CD4-positive, CD25-positive, alpha-beta regulatory T cell (primary cell): ENCODE measurements around the gene ME1. TPM values are rescaled to one million over a fixed set of nuclear protein-coding genes. Genes with fewer than 3 reads are reported as not detected.
"Not testable (repeated sequence)": the region's sequence is repeated elsewhere in the genome, so short reads cannot be mapped to it uniquely, and the experiment has no call there.

Experiments used
- ATAC-seq, 2 donors: fragments of 150-1000 bp; cut with Tn5 transposase; one replicate each; pipeline ENCODE4 v1.10.0; 2021; ENCODE audit warnings: low read depth in 2 of 2, moderate number of reproducible peaks in 2 of 2, moderate library complexity in 1 of 2
- DNase-seq, 3 donors: peaks; one replicate each; pipeline versions ENCODE4 v3.0.0 to v3.0.0-alpha.2; 2012 to 2022; ENCODE audit warnings: mixed read lengths in 1 of 3
- H3K27ac ChIP-seq: one replicate; pipeline ENCODE4 v1.7.0; 2013; ENCODE audit warnings: mild to moderate bottlenecking, low read length; ENCODE audit not compliant: insufficient read depth, poor library complexity, severe bottlenecking
- H3K27me3 ChIP-seq: one replicate; pipeline ENCODE4 v1.7.0; 2013; ENCODE audit warnings: low read length; ENCODE audit not compliant: control insufficient read depth, insufficient read depth
- H3K36me3 ChIP-seq: one replicate; pipeline ENCODE4 v1.7.0; 2013; ENCODE audit warnings: mild to moderate bottlenecking, low read length, moderate library complexity; ENCODE audit not compliant: control insufficient read depth, insufficient read depth
- H3K4me1 ChIP-seq: 2 replicates; pipeline ENCODE4 v1.7.0; 2013; ENCODE audit warnings: mild to moderate bottlenecking, low read length; ENCODE audit not compliant: insufficient read depth, control insufficient read depth, poor library complexity, severe bottlenecking
- H3K4me3 ChIP-seq: one replicate; pipeline ENCODE4 v1.7.0; 2013; ENCODE audit warnings: low read depth, mild to moderate bottlenecking, low read length, moderate library complexity
- H3K9me3 ChIP-seq, 2 experiments: 1 replicate in 1 of 2; 2 replicates in 1 of 2; pipeline ENCODE4 v1.7.0; 2013; ENCODE audit warnings: low read length in 2 of 2, mild to moderate bottlenecking in 1 of 2, moderate library complexity in 1 of 2; ENCODE audit not compliant: control insufficient read depth in 2 of 2
- H3K27ac Mint-ChIP-seq, 3 donors: one replicate each; pipeline ENCODE4 v1.8.0; 2020 to 2022; ENCODE audit warnings: mild to moderate bottlenecking in 3 of 3, mixed read lengths in 3 of 3, moderate library complexity in 2 of 3
- H3K27me3 Mint-ChIP-seq: one replicate; pipeline ENCODE4 v1.8.0; 2022; ENCODE audit warnings: mild to moderate bottlenecking, mixed read lengths
- H3K36me3 Mint-ChIP-seq: one replicate; pipeline ENCODE4 v1.8.0; 2020; ENCODE audit warnings: mixed read lengths
- H3K4me1 Mint-ChIP-seq, 4 donors: one replicate each; pipeline ENCODE4 v1.8.0; 2020 to 2022; ENCODE audit warnings: mixed read lengths in 4 of 4, mild to moderate bottlenecking in 1 of 4
- H3K4me3 Mint-ChIP-seq, 4 donors: one replicate each; pipeline ENCODE4 v1.8.0; 2020 to 2022; ENCODE audit warnings: mild to moderate bottlenecking in 4 of 4, mixed read lengths in 4 of 4, moderate library complexity in 3 of 4
- H3K9me3 Mint-ChIP-seq, 7 donors: one replicate each; pipeline ENCODE4 v1.8.0; 2020 to 2022; ENCODE audit warnings: mixed read lengths in 7 of 7, mild to moderate bottlenecking in 3 of 7, moderate library complexity in 2 of 7
- polyA plus RNA-seq, 4 donors: library from polyadenylated mRNA; unstranded; fragments of 300-500 nt; fragmentation: Illumina TruSeq; gene quantifications; one replicate each; pipeline ENCODE4 v1.2.3, GENCODE V29; 2021
- total RNA-seq: library from RNA; stranded (reverse); gene quantifications from one replicate; pipeline ENCODE4 v1.2.3, GENCODE V29; 2022

The ME1 gene
- total and polyA plus RNA-seq, 5 donors from 2014 or later, result not detected

GRCh38 chr6:83308833-83309232 is 122.0 kb downstream of the ME1 start:
- Histone ChIP-seq H3K9me3 (no peaks in the 10 kb centered on the region), H3K4me3 (no peak overlapping the region), H3K36me3 (no peaks in the 10 kb centered on the region), H3K4me1 (no peaks in the 10 kb centered on the region), H3K27ac (no peak overlapping the region), H3K27me3 (no peaks in the 10 kb centered on the region)
- ATAC-seq (no peak), DNase-seq (no peak)
- no peak overlapping the region for H3K27ac Mint-ChIP-seq
- H3K36me3 Mint-ChIP-seq, result no peaks in the 10 kb centered on the region
- H3K27me3 Mint-ChIP-seq, result no peaks in the 10 kb centered on the region
- H3K9me3 Mint-ChIP-seq, result peaks cover 0 to 5% (median 0%) of the 10 kb centered on the region in 7 donors
- H3K4me3 Mint-ChIP-seq, result no peak overlapping the region
- no peaks in the 10 kb centered on the region for H3K4me1 Mint-ChIP-seq

DNA sequence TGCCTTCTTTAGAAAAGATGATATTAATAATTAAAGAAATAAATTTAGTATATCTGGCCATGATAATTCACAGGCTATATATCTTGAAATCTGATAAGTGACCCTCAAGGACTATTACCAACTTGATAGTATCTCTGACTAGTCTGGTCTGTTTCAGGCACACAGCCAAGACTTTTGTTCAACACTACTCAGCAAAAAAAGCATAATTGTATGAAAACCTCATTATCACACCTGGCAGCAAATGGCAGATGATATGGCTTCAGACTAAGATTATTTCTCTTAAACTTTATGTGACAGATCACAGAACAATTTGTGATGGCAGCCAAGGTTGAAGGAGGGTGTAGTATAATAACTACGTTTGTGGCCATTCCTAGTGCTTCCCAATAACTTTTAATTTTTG is 123.0 kb downstream of the ME1 start:
- Mint-ChIP-seq H3K27ac (no peak overlapping the region), H3K9me3 (peaks cover 0 to 5% (median 0%) of the 10 kb centered on the region in 7 donors), H3K27me3 (no peaks in the 10 kb centered on the region), H3K4me1 (peaks cover 0 to 1% (median 0%) of the 10 kb centered on the region in 4 donors), H3K36me3 (no peaks in the 10 kb centered on the region), H3K4me3 (no peak overlapping the region)
- Histone ChIP-seq H3K27ac (no peak overlapping the region), H3K4me3 (no peak overlapping the region), H3K9me3 (no peaks in the 10 kb centered on the region), H3K27me3 (no peaks in the 10 kb centered on the region), H3K4me1 (no peaks in the 10 kb centered on the region), H3K36me3 (no peaks in the 10 kb centered on the region)
- ATAC-seq (no peak), DNase-seq (no peak)

DNA sequence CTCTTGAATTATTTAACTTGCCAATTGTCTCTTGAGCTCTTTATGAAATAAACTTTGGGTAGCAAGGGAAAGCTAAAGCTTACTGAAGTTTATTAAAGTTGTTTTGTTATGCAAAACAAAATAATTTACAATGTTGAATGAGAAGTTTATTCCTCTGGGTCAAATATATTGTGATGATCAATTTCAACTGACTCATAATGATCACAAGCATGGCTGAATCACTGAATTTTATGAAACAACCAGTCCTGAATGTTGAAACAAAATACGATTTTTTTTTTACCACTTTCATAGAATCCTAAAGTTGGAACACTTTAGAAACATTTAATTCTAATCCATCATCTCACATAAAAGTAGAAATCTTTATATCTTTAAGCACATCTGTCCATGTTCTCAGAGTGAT is 127.4 kb downstream of the ME1 start:
- Histone ChIP-seq H3K36me3 (no peaks in the 10 kb centered on the region), H3K27ac (no peak overlapping the region), H3K4me1 (no peaks in the 10 kb centered on the region), H3K4me3 (no peak overlapping the region), H3K9me3 (no peaks in the 10 kb centered on the region), H3K27me3 (no peaks in the 10 kb centered on the region)
- no peak for ATAC-seq
- Mint-ChIP-seq H3K4me3 (no peak overlapping the region), H3K4me1 (peaks cover 0 to 4% (median 0%) of the 10 kb centered on the region in 4 donors), H3K27me3 (peaks cover 4% of the 10 kb centered on the region), H3K27ac (no peak overlapping the region), H3K9me3 (peaks cover 0 to 5% (median 2%) of the 10 kb centered on the region in 7 donors), H3K36me3 (no peaks in the 10 kb centered on the region)
- no peak for DNase-seq

GRCh38 chr6:83294676-83295075 is 136.2 kb downstream of the ME1 start:
- Mint-ChIP-seq H3K36me3 (no peaks in the 10 kb centered on the region), H3K4me3 (no peak overlapping the region), H3K27me3 (peaks cover 5% of the 10 kb centered on the region), H3K4me1 (no peaks in the 10 kb centered on the region), H3K27ac (no peak overlapping the region), H3K9me3 (peaks cover 0 to 9% (median 2%) of the 10 kb centered on the region in 7 donors)
- DNase-seq (no peak), ATAC-seq (no peak)
- Histone ChIP-seq H3K4me1 (no peaks in the 10 kb centered on the region), H3K27ac (no peak overlapping the region), H3K27me3 (no peaks in the 10 kb centered on the region), H3K4me3 (no peak overlapping the region), H3K9me3 (no peaks in the 10 kb centered on the region), H3K36me3 (no peaks in the 10 kb centered on the region)

DNA sequence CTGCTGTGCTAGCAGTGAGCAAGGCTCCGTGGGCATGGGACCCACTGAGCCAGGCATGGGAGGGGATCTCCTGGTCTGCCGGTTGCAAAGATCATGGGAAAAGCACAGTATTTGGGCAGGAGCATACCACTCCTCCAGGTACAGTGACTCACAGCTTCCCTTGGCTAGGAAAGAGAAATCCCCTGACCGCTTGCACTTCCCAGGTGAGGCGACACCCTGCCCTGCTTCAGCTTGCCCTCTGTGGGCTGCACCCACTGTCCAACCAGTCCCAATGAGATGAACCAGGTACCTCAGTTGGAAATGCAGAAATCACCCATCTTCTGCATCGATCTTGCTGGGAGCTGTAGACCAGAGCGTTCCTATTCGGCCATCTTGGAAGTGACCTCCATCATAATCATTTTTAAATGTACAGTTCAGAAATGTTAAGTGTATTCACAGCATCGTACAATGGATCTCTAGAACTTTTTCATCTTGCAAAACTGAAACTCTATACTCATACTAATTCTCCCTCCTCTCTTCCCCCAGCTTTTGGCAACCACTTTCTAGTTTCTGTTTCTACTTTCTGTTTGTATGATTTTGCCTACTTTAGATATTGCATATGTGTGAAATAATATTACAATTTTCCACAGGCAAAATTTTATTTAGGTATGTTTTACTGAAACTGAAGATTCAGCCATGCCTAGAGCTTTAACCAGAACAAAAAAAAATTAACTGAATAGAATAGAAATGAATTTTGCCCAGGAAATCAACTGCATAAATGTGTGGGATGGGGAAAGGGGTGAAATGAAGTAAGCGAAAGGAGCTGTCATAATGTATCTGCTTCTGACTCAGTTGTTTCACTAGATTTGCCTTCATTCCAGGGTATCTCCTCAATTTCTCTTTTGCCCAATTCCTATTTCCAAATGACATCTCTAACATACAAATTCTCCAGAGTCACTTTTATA is 137.7 kb downstream of the ME1 start:
- Mint-ChIP-seq H3K27ac (no peak overlapping the region), H3K4me1 (no peaks in the 10 kb centered on the region), H3K4me3 (no peak overlapping the region), H3K9me3 (peaks cover 0 to 16% (median 3%) of the 10 kb centered on the region in 7 donors), H3K36me3 (no peaks in the 10 kb centered on the region), H3K27me3 (peaks cover 5% of the 10 kb centered on the region)
- no peaks in the 10 kb centered on the region for H3K4me1 ChIP-seq
- H3K4me3 ChIP-seq, result no peak overlapping the region
- no peak overlapping the region for H3K27ac ChIP-seq
- DNase-seq, result no peak
- no peaks in the 10 kb centered on the region for H3K36me3 ChIP-seq
- no peaks in the 10 kb centered on the region for H3K27me3 ChIP-seq
- H3K9me3 ChIP-seq, result no peaks in the 10 kb centered on the region
- ATAC-seq, result no peak

DNA sequence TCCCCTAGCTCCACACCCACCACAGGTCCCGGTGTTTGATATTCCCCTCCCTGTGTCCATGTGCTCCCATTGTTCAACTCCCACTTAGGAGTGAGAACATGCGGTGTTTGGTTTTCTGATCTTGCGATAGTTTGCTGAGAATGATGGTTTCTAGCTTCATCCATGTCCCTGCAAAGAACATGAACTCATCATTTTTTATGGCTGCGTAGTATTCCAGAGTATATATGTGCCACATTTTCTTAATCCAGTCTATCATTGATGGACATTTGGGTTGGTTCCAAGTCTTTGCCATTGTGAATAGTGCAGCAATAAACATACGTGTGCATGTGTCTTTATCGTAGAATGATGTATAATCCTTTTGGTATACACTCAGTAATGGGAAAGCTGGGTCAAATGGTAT is 143.6 kb downstream of the ME1 start:
- H3K9me3 Mint-ChIP-seq, result peaks cover 1 to 15% (median 5%) of the 10 kb centered on the region in 7 donors
- H3K36me3 Mint-ChIP-seq, H3K4me3 ChIP-seq, DNase-seq, H3K4me1 ChIP-seq, H3K27me3 Mint-ChIP-seq, H3K27me3 ChIP-seq, H3K4me1 Mint-ChIP-seq, H3K27ac Mint-ChIP-seq, H3K9me3 ChIP-seq, H3K36me3 ChIP-seq, ATAC-seq, H3K27ac ChIP-seq, H3K4me3 Mint-ChIP-seq: not testable (repeated sequence)

GRCh38 chr6:83285917-83286316 is 144.9 kb downstream of the ME1 start:
- H3K27me3 ChIP-seq, result no peaks in the 10 kb centered on the region
- Mint-ChIP-seq H3K27ac (no peak overlapping the region), H3K4me3 (no peak overlapping the region), H3K36me3 (no peaks in the 10 kb centered on the region), H3K4me1 (no peaks in the 10 kb centered on the region), H3K9me3 (peaks cover 0 to 13% (median 4%) of the 10 kb centered on the region in 7 donors), H3K27me3 (peaks cover 5% of the 10 kb centered on the region)
- H3K4me3 ChIP-seq, result no peak overlapping the region
- no peak overlapping the region for H3K27ac ChIP-seq
- no peaks in the 10 kb centered on the region for H3K36me3 ChIP-seq
- no peak for DNase-seq
- no peaks in the 10 kb centered on the region for H3K4me1 ChIP-seq
- no peak for ATAC-seq
- no peaks in the 10 kb centered on the region for H3K9me3 ChIP-seq

GRCh38 chr6:83273596-83273995 is 157.3 kb downstream of the ME1 start:
- DNase-seq (no peak), ATAC-seq (no peak)
- Mint-ChIP-seq H3K36me3 (no peaks in the 10 kb centered on the region), H3K27me3 (no peaks in the 10 kb centered on the region), H3K4me1 (no peaks in the 10 kb centered on the region), H3K9me3 (peaks cover 0 to 2% (median 0%) of the 10 kb centered on the region in 7 donors), H3K27ac (peak overlapping the region in 1 of 3 donors; percentile 8), H3K4me3 (no peak overlapping the region)
- Histone ChIP-seq H3K4me1 (no peaks in the 10 kb centered on the region), H3K4me3 (no peak overlapping the region), H3K36me3 (no peaks in the 10 kb centered on the region), H3K27ac (no peak overlapping the region), H3K9me3 (no peaks in the 10 kb centered on the region), H3K27me3 (no peaks in the 10 kb centered on the region)
